A549 (cell line): Measurements from ENCODE around the gene ARHGEF10L. TPM values are rescaled to one million over a fixed set of nuclear protein-coding genes. Genes with fewer than 3 reads are reported as not detected.

Source experiments
- ATAC-seq, 2 experiments: fragments of 200-7000 bp in 1 of 2; fragments of >200 bp in 1 of 2; cut with Nextera tagmentation in 1 of 2; cut with Tn5 transposase in 1 of 2; 3 replicates each; pipeline versions ENCODE4 v1.8.0 to v1.9.1; 2018 to 2020; ENCODE audit warnings: mild to moderate bottlenecking in 1 of 2, moderate library complexity in 1 of 2
- CTCF ChIA-PET: fragments of 300-600 bp; sonication (Branson Sonifier 250); formaldehyde crosslinking; extraction: SDS; loops from one replicate; lab custom pipeline; 2021; ENCODE audit warnings: antibody characterized with exemption, inconsistent platforms; lab: Yijun Ruan, JAX
- POLR2A ChIA-PET: fragments of 350-600 bp; formaldehyde crosslinking; extraction: SDS; loops from one replicate; lab custom pipeline; 2021; ENCODE audit warnings: antibody characterized with exemption, inconsistent platforms; lab: Yijun Ruan, JAX
- DNase-seq, 2 experiments: peaks; one replicate each; pipeline versions ENCODE4 v3.0.0 to v3.0.0-alpha.2; 2011 to 2016; ENCODE audit warnings: low read depth in 1 of 2, low spot score in 1 of 2
- FAIRE-seq: peaks from 2 replicates; lab custom pipeline; 2011; peaks lifted over from hg19 to GRCh38; lab: Jason Lieb, UNC
- H3K27ac ChIP-seq, 2 experiments: fragments of >200 bp; sonication (Bioruptor Twin); formaldehyde crosslinking; 3 replicates each; pipeline ENCODE4 v1.5.1; 2016 to 2017
- H3K4me1 ChIP-seq: fragments of >200 bp; sonication (Bioruptor Twin); formaldehyde crosslinking; 3 replicates; pipeline ENCODE4 v1.6.1; 2016
- H3K4me2 ChIP-seq: fragments of >200 bp; sonication (Bioruptor Twin); formaldehyde crosslinking; 3 replicates; pipeline ENCODE4 v1.6.1; 2016
- H3K4me3 ChIP-seq: fragments of >200 bp; sonication (Bioruptor Twin); formaldehyde crosslinking; 3 replicates; pipeline ENCODE4 v1.5.1; 2016
- H3K9me3 ChIP-seq: fragments of >200 bp; sonication (Bioruptor Twin); formaldehyde crosslinking; 3 replicates; pipeline ENCODE4 v1.6.1; 2016
- ATOH8 ChIP-seq: fragments of 250-450 bp; sonication (Bioruptor Pico); IDR thresholded peaks from 2 replicates; pipeline ENCODE4 v1.5.0; 2020; ENCODE audit warnings: low read depth, mild to moderate bottlenecking, moderate library complexity
- CBX2 ChIP-seq: fragments of 200-600 bp; sonication (generic); IDR thresholded peaks from 2 replicates; pipeline ENCODE4 v1.6.1; 2016; ENCODE audit warnings: low read depth, mild to moderate bottlenecking, borderline replicate concordance
- CBX8 ChIP-seq: fragments of 200-600 bp; sonication (generic); IDR thresholded peaks from 2 replicates; pipeline ENCODE4 v1.6.1; 2016
- CEBPB ChIP-seq, 2 experiments: fragments of >200 bp in 1 of 2; sonication (Bioruptor Twin) in 1 of 2; formaldehyde crosslinking in 1 of 2; IDR thresholded peaks; 2 replicates each; pipeline ENCODE4 v1.6.1; 2012 to 2016
- CHD2 ChIP-seq: fragments of 150-350 bp; IDR thresholded peaks from 2 replicates; pipeline ENCODE4 v1.6.1; 2014; ENCODE audit warnings: low read length; ENCODE audit not compliant: partially characterized antibody
- CHD4 ChIP-seq: fragments of 200-600 bp; sonication (generic); IDR thresholded peaks from 2 replicates; pipeline ENCODE4 v1.6.1; 2016; ENCODE audit warnings: antibody characterized with exemption, mild to moderate bottlenecking, borderline replicate concordance
- EHF ChIP-seq: fragments of 250-450 bp; sonication (Bioruptor Pico); IDR thresholded peaks from 2 replicates; pipeline ENCODE4 v1.5.0; 2020; ENCODE audit warnings: mild to moderate bottlenecking
- EHMT2 ChIP-seq: fragments of 200-600 bp; sonication (generic); IDR thresholded peaks from 2 replicates; pipeline ENCODE4 v1.6.1; 2016; ENCODE audit warnings: antibody characterized with exemption, low read depth, mild to moderate bottlenecking, moderate library complexity
- EP300 ChIP-seq, 2 experiments: fragments of >200 bp; sonication (Bioruptor Twin); formaldehyde crosslinking; IDR thresholded peaks; 2 replicates in 1 of 2; 3 replicates in 1 of 2; pipeline ENCODE4 v1.6.1; 2016 to 2017
- ESRRA ChIP-seq: fragments of 150-350 bp; IDR thresholded peaks from 2 replicates; pipeline ENCODE4 v1.6.1; 2014; ENCODE audit warnings: mild to moderate bottlenecking, low read length, borderline replicate concordance
- HOXB13 ChIP-seq: fragments of 250-450 bp; sonication (Bioruptor Pico); IDR thresholded peaks from 2 replicates; pipeline ENCODE4 v1.5.0; 2020; ENCODE audit warnings: low read depth, mild to moderate bottlenecking, moderate library complexity
- HOXB5 ChIP-seq: fragments of 250-450 bp; sonication (Bioruptor Pico); IDR thresholded peaks from 2 replicates; pipeline ENCODE4 v1.5.0; 2020; ENCODE audit warnings: mild to moderate bottlenecking, moderate library complexity
- KDM1A ChIP-seq: fragments of 200-600 bp; sonication (generic); IDR thresholded peaks from 2 replicates; pipeline ENCODE4 v1.6.1; 2016; ENCODE audit warnings: low read depth, mild to moderate bottlenecking
- MAFK ChIP-seq: fragments of 450-650 bp; IDR thresholded peaks from 2 replicates; pipeline ENCODE4 v1.6.1; 2014; ENCODE audit not compliant: partially characterized antibody
- MAZ ChIP-seq: fragments of 150-350 bp; IDR thresholded peaks from 2 replicates; pipeline ENCODE4 v1.6.1; 2014; ENCODE audit warnings: antibody characterized with exemption, low read depth, low read length, borderline replicate concordance
- NFE2L2 ChIP-seq: fragments of 150-350 bp; conservative IDR thresholded peaks from 2 replicates; pipeline ENCODE4 v1.6.1; 2014; ENCODE audit warnings: low read length
- POLR2AphosphoS2 ChIP-seq: conservative IDR thresholded peaks from 2 replicates; pipeline ENCODE4 v1.6.1; 2012; ENCODE audit warnings: low read length, improper control_type of control experiment, inconsistent platforms
- RAD21 ChIP-seq, 2 experiments: fragments of >200 bp in 1 of 2; sonication (Bioruptor Twin) in 1 of 2; formaldehyde crosslinking in 1 of 2; IDR thresholded peaks in 1 of 2; conservative IDR thresholded peaks in 1 of 2; 2 replicates in 1 of 2; 3 replicates in 1 of 2; pipeline ENCODE4 v1.6.1; 2012 to 2018; ENCODE audit warnings: inconsistent platforms in 1 of 2
- RARB ChIP-seq: fragments of 250-450 bp; sonication (Bioruptor Pico); IDR thresholded peaks from 2 replicates; pipeline ENCODE4 v1.8.0; 2021; ENCODE audit warnings: mild to moderate bottlenecking, moderate library complexity
- RCOR1 ChIP-seq: fragments of 150-350 bp; IDR thresholded peaks from 2 replicates; pipeline ENCODE4 v1.6.1; 2014; ENCODE audit warnings: antibody characterized with exemption, low read length, low read depth
- RFX5 ChIP-seq: fragments of 450-650 bp; IDR thresholded peaks from 2 replicates; pipeline ENCODE4 v1.7.1; 2014; ENCODE audit warnings: antibody characterized with exemption, mild to moderate bottlenecking, moderate library complexity
- RNF2 ChIP-seq: fragments of 200-600 bp; sonication (generic); IDR thresholded peaks from 2 replicates; pipeline ENCODE4 v1.6.1; 2016; ENCODE audit warnings: low read depth, mild to moderate bottlenecking, antibody characterized with exemption, moderate library complexity, borderline replicate concordance
- SMC3 ChIP-seq: fragments of >200 bp; sonication (Bioruptor Twin); formaldehyde crosslinking; IDR thresholded peaks from 3 replicates; pipeline ENCODE4 v1.6.1; 2018; ENCODE audit warnings: inconsistent platforms
- SREBF2 ChIP-seq: fragments of 450-650 bp; IDR thresholded peaks from 2 replicates; pipeline ENCODE4 v1.6.1; 2014; ENCODE audit warnings: mild to moderate bottlenecking, moderate library complexity
- TFCP2L1 ChIP-seq: fragments of 250-450 bp; sonication (Bioruptor Pico); IDR thresholded peaks from 2 replicates; pipeline ENCODE4 v1.5.0; 2021; ENCODE audit warnings: mild to moderate bottlenecking
- WGBS: methylation state at CpG from one replicate; pipeline ENCODE4 v1.1.6; 2017; ENCODE audit errors: missing lambda C conversion rate; 5-methylcytosine and 5-hydroxymethylcytosine counted together
- polyA plus RNA-seq, 4 experiments: library from polyadenylated mRNA; depleted of rRNA in 3 of 4; stranded (reverse); fragments of >200 nt; fragmentation: RNase III in 1 of 4; extraction: RNeasy Plus Mini Kit Qiagen cat#74134 plus additional on column Dnase treatment in 1 of 4; gene quantifications; 2 replicates in 3 of 4; 3 replicates in 1 of 4; pipeline ENCODE4 v1.2.3, GENCODE V29; 2011 to 2017
- TF ChIP-seq, protein P1 (sequence below): fragments of 200-600 bp; sonication (generic); IDR thresholded peaks from 2 replicates; pipeline ENCODE4 v1.6.1; 2016; ENCODE audit warnings: antibody characterized with exemption, mild to moderate bottlenecking, moderate library complexity
- TF ChIP-seq, protein P2 (sequence below): IDR thresholded peaks from 2 replicates; pipeline ENCODE4 v1.6.1; 2012

The ARHGEF10L gene
- polyA plus RNA-seq, 2 of the 4 experiments (the other 2 are of a cell fraction) = 3.5 to 5.2 TPM

- no peak overlapping the region for H3K4me2 ChIP-seq
- H3K27ac ChIP-seq = no peak overlapping the region
- POLR2A ChIA-PET = no interaction called here
- no peak for ATAC-seq
- no peaks in the 10 kb centered on the region for H3K9me3 ChIP-seq
- no peak overlapping the region for H3K4me3 ChIP-seq
- TF ChIP-seq, protein P1, sequence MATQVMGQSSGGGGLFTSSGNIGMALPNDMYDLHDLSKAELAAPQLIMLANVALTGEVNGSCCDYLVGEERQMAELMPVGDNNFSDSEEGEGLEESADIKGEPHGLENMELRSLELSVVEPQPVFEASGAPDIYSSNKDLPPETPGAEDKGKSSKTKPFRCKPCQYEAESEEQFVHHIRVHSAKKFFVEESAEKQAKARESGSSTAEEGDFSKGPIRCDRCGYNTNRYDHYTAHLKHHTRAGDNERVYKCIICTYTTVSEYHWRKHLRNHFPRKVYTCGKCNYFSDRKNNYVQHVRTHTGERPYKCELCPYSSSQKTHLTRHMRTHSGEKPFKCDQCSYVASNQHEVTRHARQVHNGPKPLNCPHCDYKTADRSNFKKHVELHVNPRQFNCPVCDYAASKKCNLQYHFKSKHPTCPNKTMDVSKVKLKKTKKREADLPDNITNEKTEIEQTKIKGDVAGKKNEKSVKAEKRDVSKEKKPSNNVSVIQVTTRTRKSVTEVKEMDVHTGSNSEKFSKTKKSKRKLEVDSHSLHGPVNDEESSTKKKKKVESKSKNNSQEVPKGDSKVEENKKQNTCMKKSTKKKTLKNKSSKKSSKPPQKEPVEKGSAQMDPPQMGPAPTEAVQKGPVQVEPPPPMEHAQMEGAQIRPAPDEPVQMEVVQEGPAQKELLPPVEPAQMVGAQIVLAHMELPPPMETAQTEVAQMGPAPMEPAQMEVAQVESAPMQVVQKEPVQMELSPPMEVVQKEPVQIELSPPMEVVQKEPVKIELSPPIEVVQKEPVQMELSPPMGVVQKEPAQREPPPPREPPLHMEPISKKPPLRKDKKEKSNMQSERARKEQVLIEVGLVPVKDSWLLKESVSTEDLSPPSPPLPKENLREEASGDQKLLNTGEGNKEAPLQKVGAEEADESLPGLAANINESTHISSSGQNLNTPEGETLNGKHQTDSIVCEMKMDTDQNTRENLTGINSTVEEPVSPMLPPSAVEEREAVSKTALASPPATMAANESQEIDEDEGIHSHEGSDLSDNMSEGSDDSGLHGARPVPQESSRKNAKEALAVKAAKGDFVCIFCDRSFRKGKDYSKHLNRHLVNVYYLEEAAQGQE = no peak
- TF ChIP-seq ESRRA (no peak), EHF (CRISPR knock-in tag) (no peak), CBX2 (no peak), CEBPB (IDR thresholded peaks at IDR 0.05) (no peak), MAFK (no peak)
- FAIRE-seq = no peak
- no peaks in the 10 kb centered on the region for H3K4me1 ChIP-seq
- no peak for DNase-seq
- CTCF ChIA-PET = interaction anchor here (0.8 to 1.4 kb wide), 4 partner anchors 13 to 244 kb away, joined by 3 to 4 read pairs (median 3); no protein-coding TSS in a partner anchor
Measured at GRCh38 chr1:17739050-17739449, 199.6 kb downstream of the ARHGEF10L start.

GRCh38 chr1:17741052-17741451 is 201.6 kb downstream of the ARHGEF10L start:
- 47% methylated on average over 4 of the region's 5 CpGs for WGBS
- H3K4me3 ChIP-seq = no peak overlapping the region
- DNase-seq = no peak
- no peak for ATAC-seq
- H3K9me3 ChIP-seq = no peaks in the 10 kb centered on the region
- no peaks in the 10 kb centered on the region for H3K4me1 ChIP-seq
- POLR2A ChIA-PET = no interaction called here
- H3K27ac ChIP-seq = no peak overlapping the region
- CTCF ChIA-PET = interaction anchor here (1.3 to 1.7 kb wide), 2 partner anchors 66 to 86 kb away, joined by 3 to 5 read pairs; no protein-coding TSS in a partner anchor
- TF ChIP-seq HOXB13 (CRISPR knock-in tag) (no peak), HOXB5 (no peak), POLR2AphosphoS2 (no peak), RNF2 (no peak), NFE2L2 (no peak), CHD4 (no peak)
- TF ChIP-seq, all 56 proteins: peak for 0
- H3K4me2 ChIP-seq = no peak overlapping the region
- no peak for FAIRE-seq

GRCh38 chr1:17742583-17742982 is 203.1 kb downstream of the ARHGEF10L start:
- no peak for TF ChIP-seq SREBF2
- no peak for TF ChIP-seq MAFK
- TF ChIP-seq HOXB13 (CRISPR knock-in tag) = no peak
- TF ChIP-seq CBX8 = no peak
- no peak for TF ChIP-seq RFX5
- CTCF ChIA-PET = no interaction called here
- DNase-seq = no peak
- POLR2A ChIA-PET = no interaction called here
- WGBS = 40% methylated on average over 5 of the region's 5 CpGs
- Histone ChIP-seq H3K9me3 (no peaks in the 10 kb centered on the region), H3K4me1 (no peaks in the 10 kb centered on the region), H3K27ac (no peak overlapping the region), H3K4me3 (no peak overlapping the region), H3K4me2 (no peak overlapping the region)
- ATAC-seq = no peak
- FAIRE-seq = no peak

DNA sequence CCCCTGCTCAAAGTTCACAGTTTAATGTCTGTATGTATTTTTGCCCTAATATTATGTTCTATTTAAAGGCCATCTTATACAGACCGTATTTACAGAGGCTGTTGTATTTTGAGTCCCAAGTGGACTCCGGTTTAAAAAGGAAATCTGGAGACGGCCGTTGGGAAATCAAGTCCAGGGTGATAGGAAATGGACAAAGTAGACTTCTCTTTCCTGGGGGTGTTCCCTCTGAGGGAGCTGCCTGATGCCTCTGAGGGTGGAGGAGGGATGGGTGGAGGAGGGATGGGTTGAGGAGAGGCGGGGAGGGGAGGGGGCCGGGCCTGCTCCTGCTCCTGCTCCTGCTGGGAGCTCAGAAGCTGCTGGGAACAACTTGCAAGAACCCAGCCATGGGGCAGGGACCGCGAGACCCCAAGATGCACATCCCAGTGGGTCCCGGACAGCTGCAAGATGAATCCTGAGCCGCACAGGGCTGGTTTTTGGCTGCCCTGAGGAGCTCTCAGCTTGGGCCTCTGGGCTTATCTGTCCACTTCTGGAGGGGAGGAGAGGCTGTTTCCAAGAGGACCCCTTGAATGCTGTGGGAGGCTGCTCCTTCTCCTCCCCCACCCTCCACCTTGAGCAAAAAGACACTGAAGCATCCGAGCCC is 203.6 kb downstream of the ARHGEF10L start:
- no peaks in the 10 kb centered on the region for H3K4me1 ChIP-seq
- ChIA-PET CTCF (interaction anchor here (1.3 kb wide), 1 partner anchor 250 kb away, joined by 3 read pairs; no protein-coding TSS in a partner anchor), POLR2A (no interaction called here)
- H3K9me3 ChIP-seq = no peaks in the 10 kb centered on the region
- WGBS = 45% methylated on average over 5 of the region's 11 CpGs
- no peak overlapping the region for H3K4me2 ChIP-seq
- H3K27ac ChIP-seq = no peak overlapping the region
- no peak for ATAC-seq
- no peak for FAIRE-seq
- no peak for DNase-seq
- no peak overlapping the region for H3K4me3 ChIP-seq
- TF ChIP-seq, protein P2, sequence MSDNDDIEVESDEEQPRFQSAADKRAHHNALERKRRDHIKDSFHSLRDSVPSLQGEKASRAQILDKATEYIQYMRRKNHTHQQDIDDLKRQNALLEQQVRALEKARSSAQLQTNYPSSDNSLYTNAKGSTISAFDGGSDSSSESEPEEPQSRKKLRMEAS = no peak
- TF ChIP-seq CHD2 = no peak
- no peak for TF ChIP-seq MAZ
- TF ChIP-seq TFCP2L1 (CRISPR knock-in tag) = no peak
- no peak for TF ChIP-seq RFX5
- TF ChIP-seq EHMT2 = no peak
- TF ChIP-seq SMC3 = no peak
- no peak for TF ChIP-seq KDM1A
- no peak for TF ChIP-seq RAD21 (conservative IDR thresholded peaks at IDR 0.05 in 1 of 2, IDR thresholded peaks at IDR 0.05 in 1 of 2)
- TF ChIP-seq ATOH8 (CRISPR knock-in tag) = no peak
- TF ChIP-seq CHD4 = no peak
- TF ChIP-seq EP300 (IDR thresholded peaks at IDR 0.05) = no peak
- no peak for TF ChIP-seq NFE2L2
- TF ChIP-seq RARB (CRISPR knock-in tag) = no peak
- TF ChIP-seq CEBPB (IDR thresholded peaks at IDR 0.05) = no peak
- no peak for TF ChIP-seq RCOR1
